HG02981 (cell line): ENCODE measurements around the gene SYNE4.
A peak's percentile ranks its signal among the peaks of the same experiment; 100 is the strongest.

Source experiments
- ATAC-seq: cut with Tn5 transposase; IDR thresholded peaks from one replicate; pipeline ENCODE4 v1.9.1; 2021; ENCODE audit warnings: mild to moderate bottlenecking, moderate library complexity; ENCODE audit not compliant: unreplicated experiment

The SYNE4 gene

DNA sequence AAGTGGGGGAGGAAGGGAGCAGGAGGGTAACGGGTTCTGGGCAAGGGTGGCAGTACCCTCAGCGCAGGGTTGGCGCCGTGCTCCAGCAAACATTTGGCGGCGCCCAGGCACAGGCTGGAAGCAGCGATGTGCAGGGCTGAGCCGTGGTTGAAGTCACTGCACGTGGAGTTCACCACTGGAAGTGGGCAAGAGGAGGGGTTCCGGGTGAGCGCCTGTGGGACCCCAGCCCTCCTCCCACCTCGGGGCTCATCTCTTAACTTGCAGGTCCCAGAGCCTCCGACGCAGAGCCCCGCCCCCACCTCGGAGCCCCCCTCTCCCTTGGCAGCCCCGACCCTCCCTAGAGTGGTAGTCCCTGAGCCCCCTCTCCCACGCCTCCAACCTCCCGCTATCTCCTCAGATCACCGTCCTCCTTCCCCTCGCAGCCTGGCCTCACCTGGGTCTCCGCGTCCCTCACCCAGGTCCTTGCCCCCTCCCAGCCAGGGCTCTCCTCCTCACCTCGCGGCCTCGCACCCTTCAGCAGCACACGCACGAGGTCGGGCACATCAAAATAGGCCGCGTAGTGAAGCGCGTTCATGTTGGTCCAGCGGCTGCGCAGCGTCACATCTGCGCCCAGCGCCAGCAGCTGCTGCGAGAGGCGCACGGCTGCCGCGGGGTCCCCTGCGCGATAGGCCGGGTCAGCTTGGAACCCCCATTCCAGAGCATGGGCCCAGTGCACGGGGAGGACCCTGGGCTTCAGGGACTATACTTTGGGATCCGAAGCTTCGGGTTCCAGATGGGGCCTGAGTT lies 17.7 kb upstream of the SYNE4 start:
- ATAC-seq = no peak

DNA sequence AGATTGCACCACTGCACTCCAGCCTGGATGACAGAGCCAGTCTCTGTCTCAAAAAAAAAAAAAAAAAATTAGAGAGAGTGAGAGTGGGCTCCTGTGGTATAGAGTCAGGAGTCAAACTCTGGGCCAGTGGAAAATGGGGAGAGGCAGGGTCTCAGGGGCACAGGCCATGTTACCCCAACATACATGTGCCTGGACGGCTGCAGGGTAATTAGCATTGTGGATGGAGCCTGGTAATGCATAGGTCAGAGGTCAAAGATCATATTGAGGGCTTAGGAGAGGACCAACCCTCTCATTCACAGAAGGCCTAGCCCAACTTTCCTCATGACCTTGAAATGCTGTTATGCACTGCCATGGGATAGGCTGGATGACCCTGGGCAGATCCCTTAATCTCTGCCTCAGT lies 16.9 kb upstream of the SYNE4 start:
- ATAC-seq = no peak

DNA sequence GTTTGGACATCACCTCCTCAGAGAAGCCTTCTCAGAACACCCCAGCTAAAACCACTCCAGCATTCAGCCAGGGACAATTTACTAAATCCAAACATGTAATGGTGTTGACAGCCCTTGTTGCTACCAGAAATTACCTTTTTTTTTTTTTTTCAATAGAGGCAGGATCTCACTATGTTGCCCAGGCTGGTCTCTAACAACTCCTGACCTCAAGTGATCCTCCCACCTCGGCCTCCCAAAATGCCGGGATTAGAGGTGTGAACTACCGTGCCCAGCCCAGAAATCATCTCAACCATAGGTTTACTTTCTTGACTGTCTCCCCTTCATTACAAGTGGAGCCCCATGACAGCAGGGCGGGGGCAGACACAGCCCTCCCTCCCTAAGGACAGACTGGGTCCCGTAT lies 14.8 kb upstream of the SYNE4 start:
- ATAC-seq = no peak

DNA sequence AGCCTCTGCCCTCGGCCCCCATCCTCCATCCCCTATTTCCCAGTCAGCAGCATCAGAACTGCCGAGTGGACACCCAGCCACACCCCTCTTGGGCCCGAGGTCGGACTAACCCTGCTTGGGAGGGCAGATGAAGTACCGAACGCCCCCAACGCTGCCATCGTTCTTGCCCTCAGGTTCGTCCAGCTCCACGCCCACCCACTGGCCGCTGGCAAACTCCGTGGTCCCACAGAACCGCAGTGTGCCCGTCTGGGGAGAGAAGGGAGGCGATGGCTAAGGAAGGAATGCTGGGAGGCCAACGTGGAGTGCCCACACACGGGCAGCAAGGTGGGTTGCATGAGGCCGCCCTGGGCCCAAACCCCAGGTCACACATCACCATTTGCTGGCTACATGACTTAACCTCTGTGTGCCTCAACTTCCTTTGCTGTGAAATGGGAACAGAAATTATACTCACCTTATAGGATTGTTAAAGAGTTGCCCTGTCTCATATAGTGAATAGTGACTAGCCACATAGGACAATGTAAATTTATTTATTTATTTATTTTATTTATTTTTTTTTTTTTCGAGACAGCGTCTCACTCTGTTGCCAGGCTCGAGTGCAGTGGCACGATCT lies 10.6 kb upstream of the SYNE4 start:
- ATAC-seq = no peak

DNA sequence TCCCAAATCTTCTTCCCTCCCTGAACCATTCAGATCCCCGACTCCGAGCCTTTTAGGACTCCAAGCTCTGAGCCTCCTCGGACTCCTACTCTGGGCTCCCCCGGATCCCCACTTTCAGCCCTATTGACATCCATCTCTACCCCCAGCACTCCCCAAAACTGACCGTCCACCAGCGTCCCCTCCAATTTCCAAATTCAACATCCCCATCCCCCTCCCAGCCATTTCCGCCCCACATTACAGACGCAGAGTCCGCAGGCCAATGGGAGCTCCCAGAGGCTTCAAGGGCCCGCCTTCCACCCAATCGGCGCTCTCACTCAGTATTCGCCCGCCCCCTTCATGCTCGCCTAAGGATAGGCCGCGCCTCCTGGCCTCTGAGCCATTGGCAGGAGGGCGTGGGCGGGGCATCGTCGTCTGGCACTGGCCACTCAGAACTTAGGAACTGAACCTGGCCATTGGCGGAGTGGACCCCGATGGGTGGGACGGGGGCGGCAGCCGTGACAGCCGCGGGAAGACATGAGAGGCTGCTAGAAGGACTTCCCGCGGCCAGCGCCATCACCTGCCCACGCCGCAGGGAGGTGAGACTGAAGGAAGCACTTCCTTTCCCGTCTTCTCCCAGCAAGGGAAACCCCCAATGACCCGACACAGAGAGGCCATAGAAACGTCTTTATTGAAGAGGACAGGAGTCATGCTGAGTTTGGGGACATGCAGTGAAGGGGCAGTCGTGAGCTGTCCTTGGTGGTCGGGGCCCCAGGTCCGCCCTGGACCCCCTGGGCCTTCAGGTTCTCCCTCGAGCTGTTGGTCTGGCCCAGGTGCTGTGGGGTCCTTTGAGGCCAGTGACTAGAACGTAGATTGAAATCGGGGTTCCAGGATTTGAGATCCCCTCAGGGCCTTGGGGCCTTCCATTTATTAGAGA lies 5.7 kb upstream of the SYNE4 start, which contains the start of gene ALKBH6:
Gene ALKBH6 (minus strand): TSS at position 202 of the 913 bp plus-strand sequence. CDS start 816 bp downstream, outside the sequence.
- peak; percentile 99 for ATAC-seq

DNA sequence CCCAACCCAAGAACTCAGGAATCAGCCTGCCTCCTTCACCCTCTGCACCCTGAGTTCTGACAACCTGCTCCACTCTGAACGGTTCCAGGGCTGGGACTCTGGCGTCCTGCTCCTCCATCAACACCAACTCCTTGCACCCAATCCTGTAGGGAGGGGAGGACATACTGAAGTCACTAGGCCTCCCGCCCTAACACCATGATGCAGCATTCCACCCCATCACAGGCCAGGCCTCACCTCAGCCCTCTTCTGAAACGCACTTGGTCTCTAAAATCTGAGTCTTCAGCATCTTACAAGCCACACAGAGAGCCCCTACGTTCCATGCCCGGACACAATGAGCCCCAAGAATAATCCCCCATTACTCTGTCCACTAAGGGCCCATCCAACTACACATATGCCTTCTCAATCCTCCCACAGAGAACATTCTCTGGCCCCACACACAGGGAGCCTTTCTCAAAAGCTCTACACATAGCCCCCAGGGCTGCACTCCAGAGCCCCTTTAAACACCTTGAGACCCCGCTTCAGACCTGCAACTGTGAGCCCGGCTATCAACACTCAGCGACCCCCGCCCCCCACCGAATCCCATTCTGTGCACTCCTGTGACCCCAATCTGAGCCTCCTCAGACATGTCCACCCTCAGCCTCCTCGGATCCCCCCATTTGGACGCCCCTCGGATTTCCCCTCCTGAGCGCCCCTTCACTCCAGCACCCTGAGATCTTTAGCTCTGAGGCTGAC lies 4.8 kb upstream of the SYNE4 start:
- no peak for ATAC-seq

DNA sequence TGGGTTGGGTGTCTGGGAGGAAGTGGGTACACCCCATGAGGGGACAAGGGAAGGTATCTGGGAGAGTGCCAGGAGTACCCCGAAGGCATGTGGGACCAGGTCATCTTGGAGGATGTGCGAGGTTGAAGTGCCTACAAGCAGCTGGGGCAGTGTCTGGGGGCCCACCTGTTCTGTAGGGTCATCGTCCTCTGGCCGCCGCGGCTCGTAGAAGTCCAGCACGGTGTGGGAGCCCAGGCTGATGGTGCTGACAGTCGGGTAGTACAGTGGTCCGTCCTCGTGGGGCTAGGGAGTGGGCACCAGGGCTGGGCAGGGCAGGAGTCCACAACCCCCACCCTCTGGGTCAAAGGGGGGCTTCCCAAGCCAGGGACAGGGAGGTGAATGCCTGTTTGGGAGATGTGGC lies 1.8 kb upstream of the SYNE4 start:
- ATAC-seq = no peak

DNA sequence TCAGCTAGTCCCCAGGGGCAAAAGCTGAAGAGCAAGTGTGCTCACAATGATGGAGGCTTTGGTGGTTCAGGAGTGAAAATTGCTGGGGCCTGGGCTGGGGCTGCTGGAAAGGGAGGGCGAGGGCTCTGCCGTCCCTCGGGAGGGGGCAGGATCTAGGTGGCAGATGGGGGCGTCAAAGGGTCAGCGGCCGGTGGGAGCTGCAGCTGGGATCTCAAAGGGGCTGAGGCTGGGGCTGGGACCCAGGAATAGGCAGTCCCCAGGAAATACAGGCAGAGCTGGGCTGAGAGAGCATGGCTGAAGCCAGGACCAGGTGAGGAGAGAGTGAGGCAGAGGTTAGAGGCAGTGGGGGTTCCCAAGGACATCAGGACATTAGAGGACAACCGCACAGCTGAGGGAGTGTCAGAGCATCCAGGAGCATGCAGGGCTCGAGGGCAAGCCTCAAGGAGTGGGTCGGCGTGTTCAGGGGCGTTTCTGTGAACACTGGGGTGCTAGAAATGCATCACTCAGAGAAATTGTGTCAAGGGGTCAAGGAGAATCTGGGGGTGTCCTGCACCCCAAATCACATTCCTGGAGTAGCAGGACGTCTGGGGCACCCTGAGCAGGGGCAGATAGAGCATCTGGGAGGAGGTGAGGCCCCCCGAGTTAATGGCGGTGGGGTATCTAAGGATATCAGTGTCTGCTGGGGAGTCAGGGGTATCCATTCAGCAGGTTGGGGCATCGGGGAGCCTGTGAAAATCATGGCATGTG lies 1.2 kb upstream of the SYNE4 start:
- no peak for ATAC-seq

DNA sequence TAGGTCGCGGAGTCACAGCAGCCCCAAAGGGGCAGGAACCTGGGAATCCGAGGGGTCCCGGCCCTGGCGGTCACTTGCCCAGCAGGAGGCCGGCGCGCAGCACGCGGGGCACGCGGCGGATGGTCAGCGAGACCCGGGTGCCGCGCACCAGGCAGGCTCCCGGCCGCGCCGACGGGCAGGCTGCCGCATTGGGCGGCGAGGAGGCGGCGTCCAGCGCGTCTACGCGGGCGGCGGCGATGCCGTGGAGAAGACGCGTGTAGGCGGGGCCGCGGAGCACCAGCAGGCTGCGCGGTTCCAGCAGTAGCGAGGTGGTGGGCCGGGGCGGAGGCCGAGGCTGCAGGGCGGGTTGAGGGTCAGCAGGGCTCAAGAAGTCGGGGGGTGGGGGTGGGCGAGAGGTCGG lies 607 bp upstream of the SYNE4 start:
- no peak for ATAC-seq

DNA sequence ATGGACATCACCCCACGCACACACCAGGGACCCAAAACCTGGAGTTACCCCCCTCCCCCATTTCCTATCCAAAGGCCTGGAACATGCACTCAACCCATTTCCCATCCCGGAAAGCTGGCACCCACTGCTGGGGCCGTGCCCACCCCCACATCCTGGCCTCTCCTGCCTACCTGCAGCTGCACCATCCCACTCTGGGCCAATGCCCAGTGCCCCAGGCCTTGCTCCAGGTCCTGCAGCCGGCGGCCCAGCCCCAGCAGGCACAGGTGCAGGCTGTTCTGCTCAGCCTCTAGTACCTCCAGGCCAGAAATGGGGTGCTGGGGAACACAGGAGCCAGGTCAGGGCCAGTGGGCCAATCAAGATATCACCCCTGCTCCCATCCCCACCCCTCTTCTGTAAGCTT lies 1.7 kb downstream of the SYNE4 start:
- no peak for ATAC-seq

DNA sequence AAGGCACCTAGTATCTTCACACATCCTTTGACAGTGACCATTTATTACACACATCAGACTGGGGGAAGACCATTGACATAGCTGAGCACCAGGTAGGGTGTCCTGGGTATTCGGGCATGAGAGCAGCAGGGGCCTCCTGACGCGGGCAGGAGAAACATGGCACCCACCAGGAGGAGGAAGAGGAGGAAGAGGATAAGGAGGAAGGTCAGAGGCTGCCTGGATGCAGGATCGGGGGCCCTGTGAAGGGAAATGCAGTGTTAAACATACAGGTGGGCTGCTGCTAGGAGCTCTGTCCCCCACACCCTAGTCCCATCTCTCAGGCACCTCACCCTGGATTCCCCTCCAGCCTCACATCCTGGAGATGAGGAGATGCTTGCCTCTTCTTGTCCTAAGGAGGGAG lies 5.3 kb downstream of the SYNE4 start:
- ATAC-seq = no peak

DNA sequence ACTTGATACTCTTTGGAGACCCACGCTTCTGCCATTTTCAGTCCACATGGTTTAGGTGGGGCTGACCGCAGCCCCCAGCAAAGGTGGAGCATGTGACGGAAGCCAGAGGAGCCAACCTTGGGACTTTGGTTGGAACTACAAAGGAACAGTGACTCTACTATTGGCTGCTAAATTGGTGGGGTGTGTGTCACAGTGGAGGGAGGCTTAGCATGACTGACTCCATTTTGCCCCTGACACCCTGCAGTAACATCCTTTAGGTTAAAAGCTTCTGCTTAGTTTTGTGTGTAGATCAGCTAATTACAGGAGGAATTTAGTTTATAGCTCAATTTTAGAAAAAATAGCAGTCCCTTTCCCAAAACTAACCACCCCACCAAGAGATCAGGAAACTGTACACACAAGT lies 7.0 kb downstream of the SYNE4 start:
- ATAC-seq = no peak

DNA sequence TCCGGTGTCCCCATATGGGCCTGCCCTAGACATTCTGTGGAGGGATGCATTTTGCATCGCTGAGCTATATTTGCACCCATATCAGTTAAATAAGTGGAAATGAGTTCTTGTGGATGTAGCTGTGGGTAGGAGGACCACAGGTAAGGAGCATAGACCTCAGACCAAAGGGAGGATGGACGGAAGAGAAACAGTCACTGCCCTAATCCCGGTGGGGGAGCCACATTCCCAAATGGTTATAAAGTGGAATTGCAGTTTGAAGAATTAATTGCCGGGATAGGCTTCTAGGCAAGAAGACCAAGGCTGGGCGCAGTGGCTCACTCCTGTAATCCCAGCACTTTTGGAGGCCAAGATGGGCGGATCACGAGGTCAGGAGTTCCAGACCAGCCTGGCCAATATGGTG lies 11.8 kb downstream of the SYNE4 start:
- ATAC-seq = no peak

DNA sequence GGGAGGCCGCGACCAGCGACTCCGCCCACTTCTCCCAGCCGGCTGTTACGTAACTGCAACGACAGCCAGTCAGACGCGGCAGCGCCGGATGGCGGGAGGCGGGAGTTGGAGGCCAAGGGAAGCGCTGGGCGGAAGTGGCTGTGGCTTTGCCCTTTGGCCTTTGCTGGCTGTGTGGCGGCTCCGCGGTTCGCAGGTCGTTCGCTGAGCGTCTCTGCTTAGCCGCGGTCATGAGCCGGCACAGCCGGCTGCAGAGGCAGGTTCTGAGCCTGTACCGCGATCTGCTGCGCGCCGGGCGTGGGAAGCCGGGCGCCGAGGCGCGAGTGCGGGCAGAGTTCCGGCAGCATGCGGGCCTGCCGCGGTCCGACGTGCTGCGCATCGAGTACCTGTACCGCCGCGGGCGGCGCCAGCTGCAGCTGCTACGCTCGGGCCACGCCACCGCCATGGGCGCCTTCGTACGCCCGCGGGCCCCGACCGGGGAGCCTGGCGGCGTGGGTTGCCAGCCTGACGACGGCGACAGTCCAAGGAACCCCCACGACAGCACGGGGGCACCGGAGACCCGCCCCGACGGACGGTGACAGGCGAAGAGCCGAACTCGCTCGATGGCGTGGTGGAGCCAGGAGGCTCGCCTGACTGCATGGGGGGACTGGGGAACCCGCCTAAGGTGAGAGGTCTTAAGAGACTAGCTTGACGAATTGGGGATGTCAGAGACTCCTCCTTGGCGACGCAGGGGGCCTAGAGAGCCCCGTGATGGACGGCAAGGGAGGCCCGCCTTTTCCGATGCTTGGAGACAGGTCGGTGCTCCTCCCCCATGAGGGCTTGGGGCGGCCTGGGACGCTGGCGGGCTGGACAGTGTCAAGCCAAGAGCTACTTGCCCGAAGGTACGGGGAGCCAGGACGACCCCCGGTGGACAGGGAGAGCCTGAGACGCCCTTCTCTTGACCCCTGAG lies 13.3 kb downstream of the SYNE4 start, which contains the start of gene SDHAF1:
Gene SDHAF1 (plus strand): TSS at position 141 of the 946 bp plus-strand sequence. CDS start 87 bp downstream, at position 228.
- ATAC-seq = peak; percentile 82

DNA sequence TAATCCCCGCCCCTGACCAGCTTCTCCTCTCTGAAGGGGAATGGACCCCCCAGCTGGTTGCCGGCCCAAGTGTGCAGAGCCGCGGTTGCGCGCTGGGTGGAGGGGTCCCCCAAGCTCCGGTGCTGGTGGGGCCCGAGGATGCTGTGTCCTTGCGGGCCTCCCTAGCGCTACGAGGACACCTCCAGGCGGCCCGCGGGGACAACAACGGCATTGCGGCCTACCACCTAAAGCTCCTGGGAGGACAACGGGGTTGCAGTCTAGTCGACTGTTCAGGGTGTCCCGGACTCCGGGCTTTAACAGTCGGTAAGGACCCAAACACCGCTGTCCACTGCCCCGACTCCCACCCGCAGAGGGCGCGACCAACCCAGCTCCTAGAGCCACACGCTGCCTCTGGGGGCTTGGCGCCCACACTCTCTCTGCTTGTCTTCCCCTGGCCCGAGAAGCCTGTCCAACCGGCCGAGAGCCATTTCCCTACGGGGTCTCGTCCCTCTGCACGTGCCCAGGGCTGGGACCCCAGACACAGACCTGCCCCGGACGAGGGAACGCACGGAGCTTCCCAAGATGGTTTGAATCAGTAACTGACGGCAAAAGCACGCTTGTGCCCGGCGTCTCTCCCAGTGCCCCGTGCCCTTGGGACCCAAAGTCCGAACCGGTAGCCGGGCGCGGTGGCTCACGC lies 14.6 kb downstream of the SYNE4 start:
- ATAC-seq = no peak

DNA sequence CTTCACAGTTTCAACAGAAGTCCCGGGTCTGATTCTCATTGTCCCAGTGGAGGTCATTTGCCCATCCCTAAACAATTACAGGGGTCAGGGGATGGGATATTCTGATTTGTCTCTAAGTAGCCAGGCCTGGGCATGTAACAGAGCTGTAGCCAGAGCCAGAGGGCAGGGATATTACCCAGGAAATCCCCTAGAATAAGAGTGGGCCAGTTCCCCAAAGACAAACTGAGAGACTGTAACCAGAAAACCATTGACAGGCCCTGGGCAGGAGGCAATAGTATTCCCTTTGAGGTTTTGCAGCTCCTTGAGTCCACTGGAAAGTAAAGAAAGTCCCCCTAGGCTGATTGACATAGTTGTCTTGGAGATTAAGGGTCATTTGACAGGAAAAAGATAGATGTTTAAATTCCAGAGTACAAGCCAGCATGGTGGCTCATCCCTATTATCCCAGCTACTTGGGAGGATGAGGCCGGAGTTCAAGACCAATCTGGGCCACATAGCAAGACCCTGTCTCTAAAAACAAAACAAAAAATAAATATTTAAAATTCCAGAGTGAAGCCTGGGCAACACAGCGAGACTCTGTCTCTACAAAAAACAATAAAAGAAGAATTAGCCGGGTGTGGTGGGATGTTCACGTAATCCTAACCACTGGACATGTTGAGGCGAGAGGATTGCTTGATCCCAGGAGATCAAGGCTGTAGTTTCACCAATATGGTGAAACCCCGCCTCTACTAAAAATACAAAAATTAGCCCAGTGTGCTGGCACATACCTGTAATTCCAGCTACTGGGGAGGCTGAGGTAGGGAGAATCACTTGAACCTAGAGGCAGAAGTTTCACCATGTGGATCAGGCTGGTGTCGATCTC lies 15.5 kb downstream of the SYNE4 start:
- no peak for ATAC-seq

DNA sequence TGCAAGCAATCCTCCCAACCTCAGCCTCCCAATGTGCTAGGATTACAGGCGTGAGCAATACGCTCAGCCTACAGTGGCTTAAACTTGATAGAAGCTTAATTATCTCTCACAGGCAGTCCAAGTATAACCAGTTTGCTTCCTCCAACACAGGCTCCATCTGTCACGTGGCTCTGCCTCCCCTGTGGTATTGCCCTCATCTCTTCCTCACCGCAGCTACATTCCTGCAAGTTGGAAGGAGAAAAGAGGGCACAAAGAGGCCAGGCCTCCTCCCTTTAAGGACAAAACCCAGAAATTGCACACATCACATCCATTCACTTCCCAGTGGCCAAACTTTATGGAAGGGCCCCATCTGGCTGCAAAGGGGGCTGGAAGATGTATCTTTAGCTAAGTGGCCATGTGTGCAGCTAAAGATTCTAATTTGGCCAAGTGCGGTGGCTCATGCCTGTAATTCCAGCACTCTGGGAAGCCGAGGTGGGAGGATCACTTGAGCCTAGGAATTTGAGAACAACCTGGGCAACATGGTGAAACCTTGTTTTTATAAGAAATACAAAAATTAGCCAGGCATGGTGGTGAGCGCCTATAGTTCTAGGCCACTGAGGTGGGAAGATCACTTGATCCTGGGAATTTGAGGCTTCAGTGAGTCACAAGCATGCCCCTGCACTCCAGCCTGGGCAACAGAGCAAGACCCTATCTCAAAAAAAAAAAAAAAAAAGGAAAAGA lies 16.7 kb downstream of the SYNE4 start:
- ATAC-seq = no peak
